HepG2 (cell line): ENCODE measurements around the gene NIPAL4. TPM values are rescaled to one million over a fixed set of nuclear protein-coding genes. Genes with fewer than 3 reads are reported as not detected.

Source experiments
- ATAC-seq: fragments of 200-7000 bp; cut with Tn5 transposase; 3 replicates; pipeline ENCODE4 v1.9.1; 2020; ENCODE audit warnings: mild to moderate bottlenecking, moderate library complexity
- BruUV-seq: library from RNA; stranded (reverse); fragments of 400-500 nt; replicated peaks from 2 replicates; lab custom pipeline; 2021; lab: Mats Ljungman, UMichigan
- CTCF ChIA-PET: fragments of 300-600 bp; formaldehyde crosslinking; extraction: SDS; loops from one replicate; lab custom pipeline; 2021; ENCODE audit warnings: low total read pairs, inconsistent platforms, low intra/inter-chr PET ratio; lab: Yijun Ruan, JAX
- POLR2A ChIA-PET: fragments of 350-600 bp; sonication (Branson Sonifier 250); formaldehyde crosslinking; loops from one replicate; lab custom pipeline; 2020; ENCODE audit warnings: antibody characterized with exemption, inconsistent platforms; lab: Yijun Ruan, JAX
- DNase-seq: peaks from one replicate; pipeline ENCODE4 v3.0.0-alpha.2; 2015; ENCODE audit warnings: low spot score
- FAIRE-seq: peaks from 3 replicates; lab custom pipeline; 2011; peaks lifted over from hg19 to GRCh38; lab: Jason Lieb, UNC
- H2AFZ ChIP-seq: one replicate; pipeline ENCODE4 v1.6.1; 2011; ENCODE audit warnings: low read length, inconsistent platforms
- H3K27ac ChIP-seq: fragments of 300-600 bp; 3 replicates; pipeline ENCODE4 v1.8.0; 2011; ENCODE audit warnings: mixed run types, mild to moderate bottlenecking, mixed read lengths, low read length, inconsistent platforms; ENCODE audit not compliant: insufficient read depth; ENCODE audit errors: extremely low read length
- H3K27me3 ChIP-seq, 2 experiments: fragments of 200-600 bp in 1 of 2; 2 replicates in 1 of 2; 3 replicates in 1 of 2; pipeline versions ENCODE4 v1.6.0 to v1.8.0; 2011; ENCODE audit warnings: low read length in 2 of 2, mild to moderate bottlenecking in 2 of 2, moderate library complexity in 2 of 2, inconsistent platforms in 1 of 2; ENCODE audit not compliant: insufficient read depth in 2 of 2, control insufficient read depth in 1 of 2
- H3K36me3 ChIP-seq, 2 experiments: fragments of 200-600 bp in 1 of 2; replicated peaks in 1 of 2; 2 replicates in 1 of 2; 3 replicates in 1 of 2; pipeline versions ENCODE4 v1.5.1 to v1.8.0; 2011; ENCODE audit warnings: low read length in 2 of 2, inconsistent platforms in 1 of 2; ENCODE audit not compliant: insufficient read depth in 2 of 2, control insufficient read depth in 1 of 2
- H3K4me1 ChIP-seq: 2 replicates; pipeline ENCODE4 v1.5.1; 2012; ENCODE audit warnings: low read length, inconsistent platforms; ENCODE audit not compliant: insufficient read depth
- H3K4me2 ChIP-seq: 2 replicates; pipeline ENCODE4 v1.6.0; 2011; ENCODE audit warnings: low read depth, low read length, inconsistent platforms
- H3K4me3 ChIP-seq, 3 experiments: fragments of 200-600 bp in 1 of 3; sonication (generic), shearing (Covaris generic) in 1 of 3; replicated peaks in 1 of 3; 2 replicates each; pipeline ENCODE4 v1.5.1; 2011 to 2016; ENCODE audit warnings: low read length in 3 of 3, inconsistent platforms in 2 of 3, low read depth in 2 of 3, mild to moderate bottlenecking in 2 of 3, control low read depth in 1 of 3, mixed read lengths in 1 of 3; ENCODE audit not compliant: insufficient read depth in 1 of 3
- H3K79me2 ChIP-seq: one replicate; pipeline ENCODE4 v1.6.1; 2011; ENCODE audit warnings: low read length, inconsistent platforms; ENCODE audit not compliant: insufficient read depth
- H3K9ac ChIP-seq: 2 replicates; pipeline ENCODE4 v1.6.0; 2011; ENCODE audit warnings: mild to moderate bottlenecking, low read depth, low read length, inconsistent platforms; ENCODE audit not compliant: insufficient read depth
- H3K9me3 ChIP-seq: 2 replicates; pipeline ENCODE4 v1.5.1; 2012; ENCODE audit warnings: mild to moderate bottlenecking, low read length
- H4K20me1 ChIP-seq: 2 replicates; pipeline ENCODE4 v1.6.0; 2011; ENCODE audit warnings: inconsistent platforms, mild to moderate bottlenecking, low read length, moderate library complexity; ENCODE audit not compliant: insufficient read depth
- CBFB ChIP-seq: sonication (generic); formaldehyde crosslinking; IDR thresholded peaks from 2 replicates; pipeline ENCODE4 v1.4.0; 2020; ENCODE audit warnings: missing genetic modification reagents
- HNF4A ChIP-seq: sonication (generic); formaldehyde crosslinking; IDR thresholded peaks from 2 replicates; pipeline ENCODE4 v1.4.0; 2020; ENCODE audit warnings: missing genetic modification reagents
- HNRNPH1 ChIP-seq: fragments of 200-400 bp; formaldehyde crosslinking; optimal IDR thresholded peaks from 2 replicates; pipeline ENCODE3; 2017; ENCODE audit warnings: mild to moderate bottlenecking, low read depth, low read length
- MEIS2 ChIP-seq: sonication (generic); formaldehyde crosslinking; IDR thresholded peaks from 2 replicates; pipeline ENCODE4 v1.9.0; 2021; ENCODE audit warnings: mild to moderate bottlenecking, missing genetic modification reagents
- NCOA5 ChIP-seq: sonication (generic); formaldehyde crosslinking; IDR thresholded peaks from 2 replicates; pipeline ENCODE4 v1.4.0; 2020; ENCODE audit warnings: missing genetic modification reagents
- NFRKB ChIP-seq: fragments of 450-650 bp; IDR thresholded peaks from 2 replicates; pipeline ENCODE4 v1.6.1; 2017
- NFYC ChIP-seq: IDR thresholded peaks from 2 replicates; pipeline ENCODE4 v1.6.1; 2016; ENCODE audit warnings: missing genetic modification reagents, missing compliant biosample characterization
- SIN3A ChIP-seq: IDR thresholded peaks from 2 replicates; pipeline ENCODE4 v1.6.1; 2011; ENCODE audit warnings: low read depth, mild to moderate bottlenecking, control low read depth, low read length, borderline replicate concordance
- YY1 ChIP-seq: IDR thresholded peaks from 2 replicates; pipeline ENCODE4 v1.6.1; 2011; ENCODE audit warnings: low read length, low read depth, moderate library complexity, mild to moderate bottlenecking; ENCODE audit not compliant: insufficient read depth, insufficient replicate concordance
- ZBTB1 ChIP-seq: sonication (generic); formaldehyde crosslinking; IDR thresholded peaks from 2 replicates; pipeline ENCODE4 v1.4.0; 2020; ENCODE audit warnings: missing genetic modification reagents, borderline replicate concordance
- ZNF589 ChIP-seq: sonication (generic); formaldehyde crosslinking; conservative IDR thresholded peaks from 2 replicates; pipeline ENCODE4 v1.8.0; 2022; ENCODE audit warnings: mild to moderate bottlenecking, moderate library complexity, missing genetic modification reagents
- WGBS: methylation state at CpG from one replicate; pipeline ENCODE4 v1.1.6; 2017; ENCODE audit warnings: low lambda C conversion rate; 5-methylcytosine and 5-hydroxymethylcytosine counted together
- in situ Hi-C: cut with HindIII; loops from 2 replicates; pipeline ENCODE4 v1.10.0; 2017; ENCODE audit warnings: low pct_unique_long_range_greater_than_20kb; ENCODE audit not compliant: extremely low pct_ligation_motif_present
- intact Hi-C: fragments of 100-400 bp; cut with micrococcal nuclease; formaldehyde crosslinking; loops from one replicate; pipeline ENCODE4 v1.10.0; 2022; ENCODE audit not compliant: unreplicated experiment
- polyA plus RNA-seq, 8 experiments: library from polyadenylated mRNA; depleted of rRNA in 3 of 8; stranded (reverse) in 7 of 8; unstranded in 1 of 8; fragments of >200 nt; fragmentation: Illumina TruSeq in 4 of 8; extraction: Trizol in 4 of 8; gene quantifications; 2 replicates each; pipeline versions ENCODE4 v1.2.1 to v1.2.3, GENCODE V29; 2011 to 2016; ENCODE audit warnings: low read depth in 4 of 8, missing spikeins in 1 of 8, mixed read lengths in 1 of 8; ENCODE audit not compliant: insufficient read depth in 1 of 8
- total RNA-seq, 5 experiments: library from RNA; depleted of rRNA; stranded (reverse); fragments of >200 nt; fragmentation: Illumina TruSeq; extraction: Trizol; gene quantifications; 2 replicates each; pipeline ENCODE4 v1.2.3, GENCODE V29; 2016; ENCODE audit warnings: low read depth in 1 of 5
- TF ChIP-seq, protein P1 (sequence below): sonication (generic); formaldehyde crosslinking; IDR thresholded peaks from 2 replicates; pipeline ENCODE4 v1.4.0; 2020; ENCODE audit warnings: missing genetic modification reagents
- TF ChIP-seq, protein P2 (sequence below): fragments of 450-650 bp; IDR thresholded peaks from 2 replicates; pipeline ENCODE4 v1.6.1; 2017; ENCODE audit warnings: mild to moderate bottlenecking

The NIPAL4 gene
- total and polyA plus RNA-seq, 2 of the 13 experiments (the other 11 are each of a cell fraction or from before 2014, with no cell fraction given), result not detected

DNA sequence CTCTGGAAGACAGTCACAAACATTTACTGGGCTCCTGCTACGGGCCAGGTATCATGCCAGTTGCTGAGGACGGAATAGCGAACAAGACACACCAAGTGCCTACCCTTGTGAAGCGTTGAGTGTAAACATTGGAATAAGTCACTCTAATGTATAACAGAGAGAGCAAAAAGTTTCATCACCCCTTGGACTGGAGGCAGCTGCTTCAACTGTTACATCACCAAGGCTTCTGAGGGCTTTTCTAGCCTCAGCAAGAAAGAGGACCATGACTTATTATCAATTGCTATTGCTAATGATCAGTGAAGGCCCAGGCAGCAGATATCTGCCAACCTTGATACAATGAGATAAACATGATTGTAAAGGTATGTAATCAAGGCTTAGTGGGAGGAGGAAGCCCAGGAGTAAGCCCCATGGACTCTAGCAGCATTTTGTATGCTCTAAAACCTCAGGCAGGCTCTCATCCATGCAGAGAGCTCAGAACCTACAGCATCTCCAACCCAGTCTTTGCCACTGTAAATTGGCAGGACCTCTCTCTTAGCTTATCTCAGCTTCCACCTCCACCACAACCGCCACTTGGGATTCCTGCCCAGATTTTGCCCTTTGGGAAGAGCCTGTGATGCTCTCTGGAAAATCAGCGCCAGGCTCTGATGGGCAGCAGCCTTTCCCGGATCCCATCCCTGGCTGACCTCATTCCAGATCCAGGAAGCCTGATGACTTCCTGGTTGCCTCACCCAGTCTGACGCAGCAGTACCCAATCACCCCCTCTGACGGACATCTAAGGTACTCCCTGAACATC is 61.1 kb downstream of the NIPAL4 start:
- Histone ChIP-seq H3K4me3 (no peak overlapping the region), H3K27me3 (no peaks in the 10 kb centered on the region), H3K79me2 (no peaks in the 10 kb centered on the region), H3K27ac (no peak overlapping the region), H3K4me2 (no peak overlapping the region), H3K4me1 (no peaks in the 10 kb centered on the region), H2AFZ (no peak overlapping the region), H3K36me3 (no peaks in the 10 kb centered on the region), H3K9me3 (no peaks in the 10 kb centered on the region), H3K9ac (no peak overlapping the region), H4K20me1 (no peaks in the 10 kb centered on the region)
- intact Hi-C loops, result no loop called here
- 72% methylated on average over 8 of the region's 9 CpGs for WGBS
- BruUV-seq, result no TSS peak
- TF ChIP-seq, protein P1, sequence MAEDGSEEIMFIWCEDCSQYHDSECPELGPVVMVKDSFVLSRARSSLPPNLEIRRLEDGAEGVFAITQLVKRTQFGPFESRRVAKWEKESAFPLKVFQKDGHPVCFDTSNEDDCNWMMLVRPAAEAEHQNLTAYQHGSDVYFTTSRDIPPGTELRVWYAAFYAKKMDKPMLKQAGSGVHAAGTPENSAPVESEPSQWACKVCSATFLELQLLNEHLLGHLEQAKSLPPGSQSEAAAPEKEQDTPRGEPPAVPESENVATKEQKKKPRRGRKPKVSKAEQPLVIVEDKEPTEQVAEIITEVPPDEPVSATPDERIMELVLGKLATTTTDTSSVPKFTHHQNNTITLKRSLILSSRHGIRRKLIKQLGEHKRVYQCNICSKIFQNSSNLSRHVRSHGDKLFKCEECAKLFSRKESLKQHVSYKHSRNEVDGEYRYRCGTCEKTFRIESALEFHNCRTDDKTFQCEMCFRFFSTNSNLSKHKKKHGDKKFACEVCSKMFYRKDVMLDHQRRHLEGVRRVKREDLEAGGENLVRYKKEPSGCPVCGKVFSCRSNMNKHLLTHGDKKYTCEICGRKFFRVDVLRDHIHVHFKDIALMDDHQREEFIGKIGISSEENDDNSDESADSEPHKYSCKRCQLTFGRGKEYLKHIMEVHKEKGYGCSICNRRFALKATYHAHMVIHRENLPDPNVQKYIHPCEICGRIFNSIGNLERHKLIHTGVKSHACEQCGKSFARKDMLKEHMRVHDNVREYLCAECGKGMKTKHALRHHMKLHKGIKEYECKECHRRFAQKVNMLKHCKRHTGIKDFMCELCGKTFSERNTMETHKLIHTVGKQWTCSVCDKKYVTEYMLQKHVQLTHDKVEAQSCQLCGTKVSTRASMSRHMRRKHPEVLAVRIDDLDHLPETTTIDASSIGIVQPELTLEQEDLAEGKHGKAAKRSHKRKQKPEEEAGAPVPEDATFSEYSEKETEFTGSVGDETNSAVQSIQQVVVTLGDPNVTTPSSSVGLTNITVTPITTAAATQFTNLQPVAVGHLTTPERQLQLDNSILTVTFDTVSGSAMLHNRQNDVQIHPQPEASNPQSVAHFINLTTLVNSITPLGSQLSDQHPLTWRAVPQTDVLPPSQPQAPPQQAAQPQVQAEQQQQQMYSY (CRISPR knock-in tag), result peak; percentile 55; the same call in 1 of the 2 replicates
- TF ChIP-seq ZNF589 (CRISPR knock-in tag), result no peak
- in situ Hi-C loops, result no loop called here
- DNase-seq, result peak; percentile 23
- peak; percentile 66 for ATAC-seq
- ChIA-PET CTCF (no interaction called here), POLR2A (no interaction called here)
- FAIRE-seq, result no peak

DNA sequence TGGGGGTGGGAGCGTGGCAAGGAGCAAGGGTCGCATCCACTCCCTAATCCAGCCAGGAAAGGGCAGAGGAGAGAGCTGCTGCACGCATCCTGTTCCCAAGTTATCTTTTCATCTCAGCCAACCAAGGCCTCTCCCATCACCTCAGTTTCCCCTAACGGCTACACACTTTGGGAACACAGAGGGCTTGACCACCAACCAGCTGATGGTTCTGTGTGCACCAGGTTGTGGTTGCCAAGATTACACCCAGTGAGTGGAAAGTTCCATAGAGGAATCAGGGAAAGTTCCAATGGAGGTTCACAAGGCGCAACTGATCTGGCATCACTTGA is 61.7 kb downstream of the NIPAL4 start:
- Histone ChIP-seq H3K79me2 (no peaks in the 10 kb centered on the region), H3K9me3 (no peaks in the 10 kb centered on the region), H3K9ac (no peak overlapping the region), H3K27ac (no peak overlapping the region), H3K4me3 (no peak overlapping the region), H4K20me1 (no peaks in the 10 kb centered on the region), H2AFZ (no peak overlapping the region), H3K4me2 (no peak overlapping the region), H3K36me3 (no peaks in the 10 kb centered on the region), H3K27me3 (no peaks in the 10 kb centered on the region), H3K4me1 (no peaks in the 10 kb centered on the region)
- intact Hi-C loops (no loop called here), in situ Hi-C loops (no loop called here)
- CTCF ChIA-PET, result no interaction called here
- ATAC-seq, result no peak
- 66% methylated on average over 5 of the region's 5 CpGs for WGBS
- no peak for DNase-seq
- POLR2A ChIA-PET, result no interaction called here
- no peak for FAIRE-seq
- BruUV-seq, result no TSS peak
- no peak for TF ChIP-seq HNF4A (CRISPR knock-in tag)
- no peak for TF ChIP-seq NCOA5 (CRISPR knock-in tag)
- TF ChIP-seq, protein P2, sequence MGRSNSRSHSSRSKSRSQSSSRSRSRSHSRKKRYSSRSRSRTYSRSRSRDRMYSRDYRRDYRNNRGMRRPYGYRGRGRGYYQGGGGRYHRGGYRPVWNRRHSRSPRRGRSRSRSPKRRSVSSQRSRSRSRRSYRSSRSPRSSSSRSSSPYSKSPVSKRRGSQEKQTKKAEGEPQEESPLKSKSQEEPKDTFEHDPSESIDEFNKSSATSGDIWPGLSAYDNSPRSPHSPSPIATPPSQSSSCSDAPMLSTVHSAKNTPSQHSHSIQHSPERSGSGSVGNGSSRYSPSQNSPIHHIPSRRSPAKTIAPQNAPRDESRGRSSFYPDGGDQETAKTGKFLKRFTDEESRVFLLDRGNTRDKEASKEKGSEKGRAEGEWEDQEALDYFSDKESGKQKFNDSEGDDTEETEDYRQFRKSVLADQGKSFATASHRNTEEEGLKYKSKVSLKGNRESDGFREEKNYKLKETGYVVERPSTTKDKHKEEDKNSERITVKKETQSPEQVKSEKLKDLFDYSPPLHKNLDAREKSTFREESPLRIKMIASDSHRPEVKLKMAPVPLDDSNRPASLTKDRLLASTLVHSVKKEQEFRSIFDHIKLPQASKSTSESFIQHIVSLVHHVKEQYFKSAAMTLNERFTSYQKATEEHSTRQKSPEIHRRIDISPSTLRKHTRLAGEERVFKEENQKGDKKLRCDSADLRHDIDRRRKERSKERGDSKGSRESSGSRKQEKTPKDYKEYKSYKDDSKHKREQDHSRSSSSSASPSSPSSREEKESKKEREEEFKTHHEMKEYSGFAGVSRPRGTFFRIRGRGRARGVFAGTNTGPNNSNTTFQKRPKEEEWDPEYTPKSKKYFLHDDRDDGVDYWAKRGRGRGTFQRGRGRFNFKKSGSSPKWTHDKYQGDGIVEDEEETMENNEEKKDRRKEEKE, result no peak
- no peak for TF ChIP-seq NFRKB
- TF ChIP-seq YY1, result no peak
- no peak for TF ChIP-seq HNRNPH1
- no peak for TF ChIP-seq CBFB (CRISPR knock-in tag)
- TF ChIP-seq SIN3A, result no peak
- no peak for TF ChIP-seq NFYC (CRISPR knock-in tag)
- TF ChIP-seq MEIS2 (CRISPR knock-in tag), result no peak
- no peak for TF ChIP-seq ZBTB1
